GM19239 (cell line): Measurements from ENCODE around the gene GPR142.

Source experiments
- DNase-seq: peaks from one replicate; pipeline ENCODE4 v3.0.0; 2011; ENCODE audit warnings: low spot score; ENCODE audit not compliant: insufficient read length
- FAIRE-seq: peaks from 2 replicates; lab custom pipeline; 2011; peaks lifted over from hg19 to GRCh38; lab: Jason Lieb, UNC

The GPR142 gene

DNA sequence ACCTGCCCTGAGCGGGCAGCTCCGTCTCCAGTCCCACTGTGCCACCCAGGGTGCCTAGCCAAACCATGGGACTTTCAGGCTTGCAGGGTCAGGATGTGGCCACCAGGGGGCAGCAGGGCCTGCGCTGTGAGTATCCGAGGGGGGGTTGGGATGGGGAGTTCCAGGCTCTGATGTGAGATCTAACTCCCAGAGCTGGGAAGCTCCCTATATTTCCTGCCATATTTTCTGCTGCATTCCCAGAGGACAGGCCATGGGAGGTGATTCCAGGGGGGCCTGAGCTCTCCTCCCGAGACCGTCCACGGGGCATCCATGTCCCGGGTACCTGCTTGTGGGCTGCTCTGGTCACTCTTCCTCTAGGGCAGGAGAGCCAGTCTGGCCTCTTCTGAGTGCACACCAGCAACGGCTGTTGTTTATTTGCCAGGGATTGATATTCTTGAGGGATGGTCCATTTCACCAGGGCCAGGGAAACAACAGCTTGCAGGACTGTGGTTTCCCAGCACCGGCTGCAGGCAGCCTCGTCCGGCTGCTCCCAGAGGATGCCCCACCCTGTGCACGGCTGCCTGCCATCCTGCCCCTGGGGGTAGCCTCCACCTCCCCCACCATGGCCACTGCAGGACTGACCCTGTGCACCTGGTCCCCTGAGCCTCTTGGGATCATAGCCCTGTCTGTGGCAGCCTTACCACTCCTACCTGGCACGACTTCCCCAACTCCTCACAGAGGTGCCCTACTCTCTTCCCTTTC, 1.2 kb downstream of the GPR142 start:
- DNase-seq (peak; percentile 85), FAIRE-seq (peak; percentile 91)

DNA sequence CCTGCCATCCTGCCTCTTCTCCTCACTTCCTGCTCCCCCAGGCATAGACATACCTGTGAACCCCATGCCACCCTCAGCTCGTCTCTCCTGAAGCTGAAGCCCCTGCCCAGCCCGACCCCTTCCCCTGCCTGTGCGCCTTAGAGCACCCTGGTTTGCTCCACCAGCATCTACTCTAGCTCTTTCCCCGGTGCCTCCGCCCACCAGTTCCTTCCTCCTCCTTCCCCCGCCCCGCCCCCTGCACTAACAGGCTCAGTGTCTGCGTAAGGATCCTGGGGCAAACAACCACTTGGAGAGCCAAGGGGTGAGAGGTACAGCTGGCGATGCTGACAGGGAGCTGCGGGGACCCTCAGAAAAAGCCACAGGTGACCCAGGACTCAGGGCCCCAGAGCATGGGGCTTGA, 1.9 kb downstream of the GPR142 start:
- DNase-seq, result no peak

DNA sequence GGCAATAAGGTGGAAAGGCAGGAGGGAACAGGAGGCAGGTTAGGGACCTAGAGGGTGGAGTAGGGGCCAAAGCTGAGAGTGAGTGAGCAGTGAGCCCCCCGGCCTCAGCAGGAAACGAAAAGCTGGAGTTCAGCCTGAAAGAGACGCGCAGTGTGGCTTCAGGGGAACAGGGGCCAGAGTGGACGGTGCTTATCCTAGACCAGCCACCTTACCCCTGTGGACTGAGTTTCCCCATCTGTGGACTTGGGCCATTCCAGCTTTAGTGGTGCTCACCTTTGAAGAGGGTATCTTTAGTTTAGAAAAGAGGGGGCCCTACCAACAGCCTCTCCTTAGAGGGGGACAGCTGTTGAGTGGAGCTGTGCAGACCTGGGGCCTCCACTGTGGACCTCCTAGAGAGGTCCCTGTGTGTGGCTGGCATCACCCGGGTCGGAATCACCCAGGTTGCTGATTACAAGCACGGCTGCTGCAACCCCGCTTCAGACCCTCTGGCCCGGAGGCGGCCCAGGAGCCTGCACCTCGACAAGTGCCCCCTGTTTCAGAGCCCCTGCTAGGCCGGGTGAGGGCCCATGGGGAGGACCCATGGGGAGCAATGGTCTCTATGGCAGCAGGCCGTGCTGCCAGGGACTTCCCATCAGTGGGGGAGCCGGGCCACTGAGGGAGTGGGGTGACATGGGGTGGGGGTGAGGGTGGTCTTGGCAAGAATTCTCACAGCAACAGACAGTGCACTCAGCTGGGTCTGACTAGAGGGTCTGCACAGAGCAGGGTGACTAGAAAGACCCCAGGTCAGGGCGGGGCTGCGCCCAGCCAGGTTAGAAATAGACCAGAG, 2.6 kb downstream of the GPR142 start:
- no peak for FAIRE-seq
- DNase-seq, result no peak

More for the DNA sequence above, 1.9 kb downstream of the GPR142 start:
- no peak for FAIRE-seq

DNA sequence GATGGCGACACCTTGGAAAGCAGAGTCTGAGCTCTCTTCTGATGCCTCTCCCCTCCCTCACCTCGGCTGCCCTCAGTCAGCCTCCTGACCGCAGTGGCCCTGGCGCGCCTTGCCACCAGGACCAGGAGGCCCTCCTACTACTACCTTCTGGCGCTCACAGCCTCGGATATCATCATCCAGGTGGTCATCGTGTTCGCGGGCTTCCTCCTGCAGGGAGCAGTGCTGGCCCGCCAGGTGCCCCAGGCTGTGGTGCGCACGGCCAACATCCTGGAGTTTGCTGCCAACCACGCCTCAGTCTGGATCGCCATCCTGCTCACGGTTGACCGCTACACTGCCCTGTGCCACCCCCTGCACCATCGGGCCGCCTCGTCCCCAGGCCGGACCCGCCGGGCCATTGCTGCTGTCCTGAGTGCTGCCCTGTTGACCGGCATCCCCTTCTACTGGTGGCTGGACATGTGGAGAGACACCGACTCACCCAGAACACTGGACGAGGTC, 4.4 kb downstream of the GPR142 start:
- FAIRE-seq, result no peak

DNA sequence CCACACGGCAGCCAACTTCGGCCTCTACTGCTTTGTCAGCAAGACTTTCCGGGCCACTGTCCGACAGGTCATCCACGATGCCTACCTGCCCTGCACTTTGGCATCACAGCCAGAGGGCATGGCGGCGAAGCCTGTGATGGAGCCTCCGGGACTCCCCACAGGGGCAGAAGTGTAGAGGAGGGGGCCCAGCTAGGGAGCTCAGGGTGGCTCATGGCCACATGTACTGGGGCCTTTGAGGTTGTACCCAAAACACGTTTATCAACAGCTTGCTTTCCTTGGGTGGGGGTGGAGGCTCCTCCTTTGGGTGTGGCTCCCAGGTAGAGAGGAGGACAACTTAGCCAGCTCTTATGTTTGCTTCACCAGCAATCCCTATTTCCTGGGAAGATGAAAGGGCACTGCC, 5.1 kb downstream of the GPR142 start:
- DNase-seq, result no peak
- FAIRE-seq, result no peak

More for the DNA sequence above, 4.4 kb downstream of the GPR142 start:
- DNase-seq, result no peak

DNA sequence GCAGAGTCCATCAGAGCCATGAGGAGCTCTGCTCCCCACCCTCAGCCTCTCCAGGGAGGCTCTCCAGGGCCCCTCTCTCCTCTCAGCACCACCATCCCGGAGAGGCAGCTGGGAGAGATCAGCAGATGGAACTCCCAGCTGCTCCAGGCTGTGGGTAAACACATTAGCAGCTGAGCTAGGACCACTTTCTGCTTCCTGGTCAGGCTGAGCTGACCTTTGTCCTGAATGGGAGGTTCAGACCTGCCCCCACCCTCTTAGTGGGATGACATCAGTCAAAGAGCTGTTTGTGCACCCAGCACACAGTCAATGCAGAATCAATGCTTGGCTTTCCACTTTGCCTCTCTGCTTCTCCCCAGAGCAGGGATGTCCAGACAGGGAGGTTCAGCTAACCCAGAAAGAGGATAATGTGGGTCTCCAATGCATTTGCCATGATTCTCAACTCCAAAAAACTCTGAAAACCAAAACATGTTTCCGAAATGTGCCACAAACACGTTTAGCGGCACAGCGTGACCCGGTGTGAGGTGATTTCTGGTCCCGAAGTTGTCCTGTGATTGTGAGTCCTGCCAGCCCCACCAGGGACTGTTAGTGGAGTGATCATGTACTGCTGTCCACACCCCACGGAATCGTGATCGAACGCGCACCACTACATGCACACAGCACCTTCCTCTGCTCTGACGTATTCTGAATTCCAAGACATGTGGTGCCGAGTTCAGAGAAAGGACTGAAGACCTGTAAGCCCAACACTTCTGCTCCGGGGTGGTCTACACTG, 6.7 kb downstream of the GPR142 start:
- FAIRE-seq, result no peak
- DNase-seq, result no peak

DNA sequence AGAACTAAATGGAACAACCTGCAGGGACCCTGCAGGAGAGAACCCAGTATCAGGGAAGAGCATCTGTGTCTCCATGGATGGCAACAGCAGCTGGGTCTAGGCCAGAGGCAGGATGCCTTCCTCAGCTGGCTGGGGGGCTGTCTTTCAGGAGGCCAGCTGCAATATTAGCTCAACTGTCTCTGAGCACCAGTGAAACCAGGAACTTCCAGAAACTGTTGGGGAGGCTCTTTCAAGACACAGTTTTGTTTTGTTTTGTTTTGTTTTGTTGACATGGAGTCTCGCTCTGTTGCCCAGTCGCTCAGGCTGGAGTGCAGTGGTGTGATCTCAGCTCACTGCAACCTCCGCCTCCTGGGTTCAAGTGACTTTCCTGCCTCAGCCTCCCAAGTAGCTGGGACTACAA, 7.6 kb downstream of the GPR142 start:
- DNase-seq, result no peak
- no peak for FAIRE-seq

DNA sequence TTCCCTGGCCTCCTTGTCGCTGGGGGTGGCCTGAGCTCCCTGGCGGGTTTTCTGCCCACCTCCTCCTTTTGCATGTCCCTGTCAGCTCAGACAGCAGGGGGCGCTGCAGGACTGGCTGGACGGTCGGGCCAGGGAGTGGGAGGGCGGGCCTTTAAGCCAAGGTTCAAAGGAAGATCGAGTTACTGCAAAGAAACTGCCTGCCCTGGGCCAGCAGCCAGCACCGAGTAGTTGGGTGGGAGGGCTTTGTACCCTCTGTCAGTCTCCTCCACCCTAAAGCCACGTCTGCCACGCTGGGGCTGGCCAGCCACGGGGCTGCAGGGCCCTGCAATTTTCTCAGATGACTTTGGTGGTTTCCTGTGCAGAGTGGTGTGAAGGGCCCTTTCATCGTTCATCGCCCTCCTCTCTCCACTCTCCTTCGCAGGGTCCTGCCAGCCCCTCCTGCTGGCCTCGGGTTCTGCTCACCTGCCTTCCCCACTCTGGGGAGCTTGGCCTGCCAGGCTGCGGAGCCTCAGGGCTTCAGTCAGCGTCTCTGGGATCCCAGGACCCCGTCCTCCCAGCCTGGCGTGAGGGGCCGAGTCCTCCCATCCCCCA, 12.3 kb downstream of the GPR142 start:
- peak; percentile 93 for DNase-seq
- FAIRE-seq, result peak; percentile 78

DNA sequence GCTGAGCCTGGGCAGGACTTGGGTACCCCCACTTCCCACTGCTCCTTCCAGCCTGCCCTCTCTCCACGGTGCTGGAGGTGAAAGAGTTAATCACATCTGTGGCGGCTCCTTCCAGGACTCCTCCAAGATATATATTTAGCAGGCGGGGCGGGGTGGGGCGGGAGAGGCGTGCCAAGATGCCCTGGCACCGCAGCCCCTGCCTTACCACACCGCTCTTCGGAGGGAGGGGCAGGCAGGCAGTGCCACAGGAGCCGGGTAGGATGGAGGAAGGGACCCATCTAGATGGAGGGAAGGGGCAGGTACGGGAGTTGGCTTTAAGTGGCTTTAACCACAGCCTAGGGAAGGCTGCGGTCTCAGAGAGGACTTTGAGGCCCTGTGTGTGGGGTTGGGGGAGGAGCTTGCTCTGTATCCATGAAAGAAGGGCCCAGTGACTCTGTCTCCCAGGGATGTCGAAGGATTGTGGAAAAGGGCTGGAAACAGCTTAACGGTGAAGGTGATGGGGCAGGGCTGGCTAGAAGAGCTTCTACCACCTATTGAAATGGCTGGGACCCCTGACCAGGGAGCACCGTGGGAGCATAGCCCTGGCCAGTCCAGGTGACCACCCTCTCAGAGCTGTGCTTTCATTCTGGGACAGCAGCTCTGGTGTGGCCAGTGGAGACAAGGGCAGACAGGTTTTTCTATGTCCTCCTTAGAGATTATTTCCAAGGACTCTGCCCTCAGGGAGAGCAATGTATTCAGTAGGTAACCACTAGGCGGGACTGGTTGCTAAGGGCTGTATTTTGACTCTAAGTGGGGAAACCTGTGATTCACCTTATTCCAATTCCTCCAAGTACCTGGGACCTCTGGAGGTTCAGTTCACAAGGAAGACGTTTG, 13.0 kb downstream of the GPR142 start:
- FAIRE-seq, result no peak
- DNase-seq, result no peak

DNA sequence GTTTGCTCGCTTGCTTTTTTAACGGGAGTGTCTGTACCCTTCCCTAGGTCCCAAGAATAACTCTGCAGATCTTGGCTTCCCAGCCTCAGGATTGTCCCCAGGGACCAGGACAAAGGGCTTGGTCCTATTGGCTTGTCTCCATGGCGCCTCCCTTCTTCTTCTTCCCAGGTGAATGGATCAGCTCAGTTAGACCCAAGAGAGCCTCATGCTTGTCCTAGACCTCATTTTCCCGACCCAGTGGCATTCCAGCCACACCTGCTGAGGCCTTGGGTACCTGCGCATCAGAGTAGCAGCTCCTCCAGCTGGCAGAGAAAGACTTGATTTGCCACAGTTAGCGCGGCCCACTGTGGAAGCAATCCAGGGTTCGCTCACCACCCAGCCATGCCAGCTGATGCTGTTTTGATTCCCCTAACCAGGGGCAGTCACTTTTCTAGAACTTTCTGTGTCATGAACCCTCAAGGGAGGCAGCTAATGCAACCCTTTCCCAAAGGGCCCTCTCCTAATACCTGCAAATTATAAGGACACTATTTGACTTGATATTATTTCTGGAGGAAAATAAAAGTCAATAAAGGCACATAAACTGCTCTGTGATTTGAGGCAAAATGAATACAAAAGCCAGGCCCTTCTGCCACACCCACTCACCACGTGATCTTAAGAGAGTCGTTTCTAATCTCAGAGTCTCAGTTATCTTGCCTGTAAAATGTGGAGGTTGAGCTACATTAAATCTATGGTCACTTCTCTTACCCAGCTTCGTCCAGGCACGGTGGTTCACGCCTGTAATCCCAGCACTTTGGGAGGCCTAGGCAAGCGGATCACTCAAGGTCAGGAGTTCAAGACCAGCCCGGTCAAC, 13.9 kb downstream of the GPR142 start:
- DNase-seq (no peak), FAIRE-seq (no peak)

DNA sequence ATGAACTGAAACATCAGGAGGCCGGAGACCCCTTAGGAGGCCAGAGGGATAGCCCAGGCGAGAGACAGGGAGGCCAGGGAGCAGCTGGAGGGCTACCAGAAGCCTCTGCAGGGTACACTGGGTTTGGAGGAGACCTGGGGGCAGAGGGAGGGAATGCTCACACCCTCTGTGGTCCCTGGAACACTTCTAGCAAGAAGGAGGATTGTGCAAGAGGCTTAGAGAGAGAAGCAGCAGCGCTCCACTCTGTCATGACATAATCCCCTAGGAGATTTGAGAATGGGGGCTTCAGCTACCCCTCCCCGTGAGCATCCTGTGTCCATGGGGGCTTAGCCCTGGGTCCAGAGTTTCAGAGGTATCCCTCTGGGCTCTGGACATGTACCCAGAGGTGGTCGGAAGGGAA, 15.8 kb downstream of the GPR142 start:
- no peak for FAIRE-seq

DNA sequence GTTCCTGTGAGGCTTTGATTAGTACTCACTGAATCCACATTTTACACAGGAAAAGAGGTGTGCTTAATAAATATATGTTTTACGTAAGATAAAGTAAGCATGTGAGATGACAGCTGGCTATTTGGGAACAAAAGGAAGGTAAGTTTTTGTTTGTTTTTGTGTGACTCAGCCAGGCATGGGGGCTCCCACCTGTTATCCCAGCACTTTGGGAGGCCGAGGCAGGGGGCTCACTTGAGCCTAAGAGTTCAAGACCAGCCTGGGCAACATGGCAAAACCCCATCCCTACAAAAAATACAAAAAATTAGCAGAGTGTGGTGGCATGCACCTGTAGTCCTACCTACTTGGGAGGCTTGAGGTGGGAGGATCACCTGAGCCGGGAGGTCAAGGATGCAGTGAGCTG, 17.9 kb downstream of the GPR142 start:
- DNase-seq, result no peak
- no peak for FAIRE-seq

More for the DNA sequence above, 15.8 kb downstream of the GPR142 start:
- no peak for DNase-seq

DNA sequence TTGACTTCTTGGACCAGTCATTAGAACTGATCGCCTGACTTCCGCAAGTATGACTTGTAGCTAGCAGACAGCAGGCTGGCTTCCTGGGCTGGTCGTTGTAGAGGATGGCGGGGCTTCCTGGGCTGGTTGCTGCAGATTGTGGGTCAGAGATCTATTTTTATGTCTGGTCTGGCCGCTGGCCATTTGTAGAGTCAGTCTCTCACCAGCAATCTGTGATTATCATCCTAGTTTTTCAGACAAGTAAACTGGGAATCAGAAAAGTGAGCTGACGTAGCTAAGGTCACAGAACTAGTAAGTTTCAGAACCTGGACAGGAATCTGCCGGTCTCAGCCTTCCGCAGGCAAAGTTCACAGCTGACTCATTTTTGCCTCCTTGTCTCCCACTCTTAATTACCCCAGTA, 19.1 kb downstream of the GPR142 start:
- FAIRE-seq (no peak), DNase-seq (no peak)

DNA sequence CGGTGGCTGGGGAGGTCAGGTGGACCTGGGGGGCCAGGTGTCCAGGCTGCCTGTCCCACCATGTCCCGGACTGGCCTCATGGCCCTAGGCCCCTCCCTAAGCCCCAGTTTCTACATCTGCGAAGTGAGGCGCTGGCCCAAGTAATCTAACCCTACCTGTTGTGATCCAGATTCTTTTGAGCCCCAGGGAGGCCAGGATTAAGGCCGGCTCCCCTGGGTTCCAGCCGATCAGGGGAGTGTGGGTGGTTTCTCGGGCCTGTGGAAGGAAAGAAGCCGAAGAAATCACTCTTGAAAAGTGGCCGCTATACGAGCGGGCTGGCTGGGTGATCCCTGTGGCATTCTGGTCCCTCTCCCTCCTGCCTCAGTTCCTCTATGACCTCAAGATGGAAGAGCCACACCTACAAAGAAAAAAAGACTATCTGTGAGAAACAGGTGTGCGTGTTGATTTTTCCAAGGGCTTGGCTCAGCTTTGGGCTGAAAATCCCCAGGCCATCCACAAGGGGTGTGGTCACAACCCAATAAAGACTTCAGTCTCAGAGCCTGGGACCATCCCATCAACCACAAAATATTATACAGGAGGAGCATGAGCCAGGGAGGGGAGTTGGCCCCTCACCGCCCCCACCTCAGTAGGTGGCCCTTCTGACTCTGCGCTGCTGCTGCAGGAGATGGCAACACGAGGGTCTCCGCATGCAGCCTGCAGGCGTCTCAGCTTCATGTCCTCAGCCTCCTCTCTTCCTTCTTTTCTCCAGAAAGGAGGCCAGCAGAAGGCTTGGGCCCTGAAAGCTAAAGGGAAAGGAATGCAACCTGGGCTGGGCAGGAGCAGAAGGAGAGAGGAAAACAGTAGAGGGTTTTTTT, 20.3 kb downstream of the GPR142 start:
- FAIRE-seq (no peak), DNase-seq (no peak)

DNA sequence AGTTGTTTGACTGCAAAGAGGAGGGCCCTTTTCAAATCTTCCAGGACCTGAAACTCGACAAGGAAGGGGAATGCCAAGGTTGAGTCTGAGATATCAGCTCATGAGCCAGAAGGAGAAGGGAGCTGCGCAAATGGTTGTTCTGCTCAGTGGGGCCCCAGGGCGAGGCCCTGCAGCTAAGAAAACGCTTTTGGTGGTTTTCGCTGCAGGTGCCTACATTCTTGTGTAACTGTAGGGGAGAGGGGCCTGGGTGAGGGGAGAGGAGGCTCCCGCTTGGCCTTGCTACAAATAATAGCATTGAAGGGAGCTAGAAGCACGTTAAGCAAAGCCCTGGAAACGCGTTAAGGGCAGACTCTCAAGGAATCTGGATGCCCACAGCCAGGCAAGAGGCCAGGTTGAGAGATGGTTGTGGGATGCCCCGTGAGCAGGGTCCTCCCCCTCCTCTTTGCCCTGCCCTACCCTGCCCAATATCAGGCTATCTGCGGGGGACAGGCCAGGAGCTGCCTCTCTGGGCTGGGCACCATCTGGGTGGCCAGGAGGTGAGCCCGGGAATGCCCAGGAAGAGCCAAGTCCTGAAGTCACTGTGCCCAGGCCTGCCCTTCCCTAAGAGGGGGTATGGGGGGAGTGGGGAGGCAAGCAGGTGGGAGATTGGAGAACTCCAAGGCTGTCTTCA, 21.9 kb downstream of the GPR142 start:
- FAIRE-seq, result no peak
- no peak for DNase-seq

DNA sequence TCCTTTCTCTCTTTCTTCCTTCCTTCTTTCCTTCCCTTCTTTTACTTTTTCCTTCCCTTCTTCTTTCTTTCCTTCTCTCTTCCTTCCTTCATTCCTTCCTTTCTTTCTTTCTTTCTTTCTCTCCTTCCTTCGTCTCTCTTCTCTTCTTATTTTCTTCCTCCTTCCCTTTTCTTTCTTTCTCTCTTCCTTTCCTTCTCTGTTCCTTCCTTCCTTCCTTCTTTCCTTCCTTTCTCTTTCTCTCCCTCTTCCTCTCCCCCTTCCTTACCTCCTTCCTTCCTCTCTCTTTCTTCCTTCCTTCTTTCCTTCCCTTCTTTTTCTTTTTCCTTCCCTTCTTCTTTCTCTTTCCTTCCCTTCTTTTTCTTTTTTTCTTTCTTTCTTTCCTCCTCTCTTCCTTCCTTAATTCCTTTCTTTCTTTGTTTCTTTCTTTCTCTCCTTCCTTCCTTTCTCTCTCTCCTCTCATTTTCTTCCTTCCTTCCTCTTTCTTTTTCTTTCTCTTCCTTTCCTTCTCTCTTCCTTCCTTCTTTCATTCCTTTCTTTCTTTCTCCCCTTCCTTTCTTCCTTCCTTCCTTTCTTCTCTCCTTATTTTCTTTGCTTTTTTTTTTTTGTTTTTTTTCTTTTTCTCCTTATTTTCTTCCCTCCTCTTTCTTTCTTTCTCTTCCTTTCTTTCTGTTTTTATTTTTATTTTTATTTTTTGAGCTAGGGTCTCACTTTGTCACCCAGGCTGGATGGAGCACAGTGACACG, 22.8 kb downstream of the GPR142 start:
- DNase-seq, result no peak
- FAIRE-seq, result no peak
